Right lobe of liver (tissue), 6 donors: ENCODE measurements around the gene CRK. TPM values are rescaled to one million over a fixed set of nuclear protein-coding genes. Genes with fewer than 3 reads are reported as not detected.
A peak's percentile ranks its signal among the peaks of the same experiment; 100 is the strongest.

Source experiments
- ATAC-seq, 4 donors: fragments of 200-7000 bp; cut with Tn5 transposase; one replicate each; pipeline ENCODE4 v1.9.1; 2020; ENCODE audit warnings: mild to moderate bottlenecking in 4 of 4, moderate library complexity in 4 of 4
- DNase-seq, 3 donors: peaks; one replicate each; pipeline ENCODE4 v3.0.0-alpha.2; 2020
- H3K27ac ChIP-seq, 3 donors: fragments of 200-600 bp; one replicate each; pipeline ENCODE4 v1.8.0; 2022
- H3K27me3 ChIP-seq, 2 donors: fragments of 200-600 bp; one replicate each; pipeline ENCODE4 v1.8.0; 2022
- H3K36me3 ChIP-seq, 4 donors: fragments of 200-600 bp; sonication (generic) in 1 of 4; one replicate each; pipeline versions ENCODE4 v1.5.1 to v1.8.0; 2017 to 2022; ENCODE audit warnings: control low read depth in 1 of 4
- H3K4me1 ChIP-seq, 4 donors: fragments of 200-600 bp; sonication (generic) in 1 of 4; one replicate each; pipeline versions ENCODE4 v1.5.1 to v1.8.0; 2017 to 2022; ENCODE audit warnings: control low read depth in 1 of 4
- H3K4me3 ChIP-seq, 3 donors: fragments of 200-600 bp; one replicate each; pipeline ENCODE4 v1.8.0; 2022
- H3K9me3 ChIP-seq, 4 donors: fragments of 200-600 bp; sonication (generic) in 1 of 4; one replicate each; pipeline versions ENCODE4 v1.5.1 to v1.8.0; 2017 to 2022; ENCODE audit warnings: control low read depth in 1 of 4
- POLR2A ChIP-seq: fragments of 450-650 bp; IDR thresholded peaks from one replicate; pipeline ENCODE4 v1.6.1; 2017; ENCODE audit warnings: antibody characterized with exemption, mild to moderate bottlenecking
- WGBS: methylation state at CpG from one replicate; pipeline ENCODE4 v1.1.6; 2018; ENCODE audit warnings: low coverage, low lambda C conversion rate; ENCODE audit not compliant: insufficient coverage; ENCODE audit errors: missing lambda C conversion rate; 5-methylcytosine and 5-hydroxymethylcytosine counted together
- intact Hi-C, 2 donors: fragments of 100-400 bp; cut with DNase I; formaldehyde crosslinking; loops; one replicate each; pipeline versions ENCODE4 v1.11.2 to v1.14.1; 2022
- total RNA-seq, 6 experiments: library from RNA; depleted of rRNA in 2 of 6; stranded (reverse); fragments of >200 nt in 2 of 6; fragmentation: NEBNext Ultra II Directional in 3 of 6; extraction: Animal tissue kit (Norgen Biotek cat#: 25700) in 3 of 6; gene quantifications; one replicate each; pipeline versions ENCODE4 v1.1.0 to v1.2.4, GENCODE V29; 2016 to 2023
- TF ChIP-seq, protein P1 (sequence below), 4 donors: fragments of 200-600 bp in 3 of 4; fragments of 450-650 bp in 1 of 4; IDR thresholded peaks; one replicate each; pipeline versions ENCODE4 v1.5.1 to v1.8.0; 2016 to 2022; ENCODE audit warnings: antibody characterized with exemption in 4 of 4, mild to moderate bottlenecking in 2 of 4
- donor health status: DM: no; HTN: yes; CAD: no.
- donor health status: DM: no; HTN: no; CAD: no.
- donor health status: DM: no; HTN: no; CAD: no.
- donor health status: DM: no; HTN: yes; CAD: no.
- donor health status: DM: no; HTN: yes; CAD: no.

CRK gene
- total RNA-seq, 6 experiments from 2014 or later: 33.9 to 58.6 (median 47.6) TPM

DNA sequence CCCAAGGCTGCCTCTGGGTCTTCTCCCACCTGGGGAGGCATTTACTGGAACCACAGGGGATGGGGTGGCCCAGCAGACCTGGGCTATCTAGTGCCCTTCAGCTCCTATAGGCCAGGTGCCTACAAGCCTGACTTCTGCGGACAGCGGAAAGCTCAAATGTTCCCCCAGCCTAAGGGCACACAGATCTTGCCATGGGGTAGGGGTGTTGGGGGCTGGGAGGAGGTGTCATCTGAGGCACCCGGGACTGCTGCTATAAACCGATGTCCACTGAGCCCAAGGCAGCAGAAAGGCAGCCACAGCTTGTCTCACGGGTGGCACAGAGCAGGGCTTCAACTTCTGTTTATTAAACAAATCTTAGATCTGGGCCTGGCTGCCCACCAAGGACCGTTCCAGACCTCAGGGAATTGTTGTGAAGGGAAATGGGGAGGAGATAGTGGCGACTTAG, 32.8 kb upstream of the CRK start:
- H3K4me3 ChIP-seq: peak overlapping the region; percentile 43 to 67 (median 58)
- peak overlapping the region; percentile 76 to 87 (median 83) for H3K27ac ChIP-seq
- no peaks in the 10 kb centered on the region for H3K36me3 ChIP-seq
- no peak for ATAC-seq
- WGBS: 52% methylated on average over 3 of the region's 7 CpGs
- TF ChIP-seq POLR2A: no peak
- TF ChIP-seq, protein P1, sequence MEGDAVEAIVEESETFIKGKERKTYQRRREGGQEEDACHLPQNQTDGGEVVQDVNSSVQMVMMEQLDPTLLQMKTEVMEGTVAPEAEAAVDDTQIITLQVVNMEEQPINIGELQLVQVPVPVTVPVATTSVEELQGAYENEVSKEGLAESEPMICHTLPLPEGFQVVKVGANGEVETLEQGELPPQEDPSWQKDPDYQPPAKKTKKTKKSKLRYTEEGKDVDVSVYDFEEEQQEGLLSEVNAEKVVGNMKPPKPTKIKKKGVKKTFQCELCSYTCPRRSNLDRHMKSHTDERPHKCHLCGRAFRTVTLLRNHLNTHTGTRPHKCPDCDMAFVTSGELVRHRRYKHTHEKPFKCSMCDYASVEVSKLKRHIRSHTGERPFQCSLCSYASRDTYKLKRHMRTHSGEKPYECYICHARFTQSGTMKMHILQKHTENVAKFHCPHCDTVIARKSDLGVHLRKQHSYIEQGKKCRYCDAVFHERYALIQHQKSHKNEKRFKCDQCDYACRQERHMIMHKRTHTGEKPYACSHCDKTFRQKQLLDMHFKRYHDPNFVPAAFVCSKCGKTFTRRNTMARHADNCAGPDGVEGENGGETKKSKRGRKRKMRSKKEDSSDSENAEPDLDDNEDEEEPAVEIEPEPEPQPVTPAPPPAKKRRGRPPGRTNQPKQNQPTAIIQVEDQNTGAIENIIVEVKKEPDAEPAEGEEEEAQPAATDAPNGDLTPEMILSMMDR (IDR thresholded peaks at IDR 0.05): no peak
- DNase-seq: no peak
- H3K4me1 ChIP-seq: peaks cover 0 to 28% (median 12%) of the 10 kb centered on the region in 4 donors
- intact Hi-C loops: no loop called here
- H3K27me3 ChIP-seq: no peaks in the 10 kb centered on the region
- no peaks in the 10 kb centered on the region for H3K9me3 ChIP-seq

DNA sequence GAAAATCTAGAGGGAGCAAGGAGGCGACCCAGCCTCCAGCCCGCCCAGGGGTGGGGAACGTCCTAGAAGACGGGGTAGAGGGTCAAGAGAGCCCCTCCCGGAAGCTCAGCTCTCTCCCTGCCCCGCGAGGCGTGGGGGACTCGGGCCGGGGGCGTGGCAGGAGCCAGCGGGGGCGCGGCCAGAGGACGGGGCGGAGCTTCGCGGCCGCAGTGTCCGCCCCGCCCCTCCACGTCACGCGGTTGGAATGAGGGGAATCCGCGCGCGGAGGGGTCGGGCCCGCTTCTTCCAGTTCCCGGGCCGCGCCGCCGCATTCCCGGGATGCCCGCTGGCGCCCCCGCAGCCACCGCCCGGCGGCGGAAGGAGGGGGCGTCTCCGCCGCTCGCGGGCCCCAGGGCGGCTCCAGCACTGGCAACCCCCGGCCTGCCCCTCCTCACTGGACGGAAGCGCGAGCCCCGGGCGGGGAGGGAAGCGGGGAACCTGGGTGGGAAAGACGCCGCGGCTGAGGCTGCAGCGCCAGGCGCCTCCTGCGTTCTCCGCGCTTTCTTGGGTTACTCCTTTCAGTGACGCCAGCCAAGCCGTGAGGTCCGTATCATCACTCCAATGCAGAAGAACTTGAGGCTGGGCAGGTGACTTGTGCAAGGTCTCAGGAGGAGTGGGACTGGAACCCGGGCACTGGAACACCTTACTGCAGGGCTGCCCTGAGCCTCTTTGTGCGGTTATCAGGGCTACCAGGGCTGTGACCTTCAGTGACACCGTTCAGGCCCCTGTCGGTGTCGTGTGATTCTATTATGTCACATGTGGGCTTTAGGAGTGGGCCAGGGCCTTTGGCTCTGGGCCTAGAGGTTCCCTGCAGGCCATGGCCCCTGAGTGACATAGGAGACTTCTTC, 32.1 kb upstream of the CRK start:
- peaks cover 0 to 28% (median 12%) of the 10 kb centered on the region in 4 donors for H3K4me1 ChIP-seq
- ATAC-seq (peak; percentile 60 to 70 (median 66)), DNase-seq (peak; percentile 86 to 90 (median 87))
- WGBS: 1% methylated on average over 26 of the region's 72 CpGs
- intact Hi-C loops: no loop called here
- no peaks in the 10 kb centered on the region for H3K27me3 ChIP-seq
- TF ChIP-seq, protein P1 (IDR thresholded peaks at IDR 0.05): no peak
- peak; percentile 66 for TF ChIP-seq POLR2A
- H3K9me3 ChIP-seq: no peaks in the 10 kb centered on the region
- no peaks in the 10 kb centered on the region for H3K36me3 ChIP-seq
- H3K4me3 ChIP-seq: peak overlapping the region; percentile 43 to 67 (median 58)
- peak overlapping the region; percentile 76 to 87 (median 83) for H3K27ac ChIP-seq

DNA sequence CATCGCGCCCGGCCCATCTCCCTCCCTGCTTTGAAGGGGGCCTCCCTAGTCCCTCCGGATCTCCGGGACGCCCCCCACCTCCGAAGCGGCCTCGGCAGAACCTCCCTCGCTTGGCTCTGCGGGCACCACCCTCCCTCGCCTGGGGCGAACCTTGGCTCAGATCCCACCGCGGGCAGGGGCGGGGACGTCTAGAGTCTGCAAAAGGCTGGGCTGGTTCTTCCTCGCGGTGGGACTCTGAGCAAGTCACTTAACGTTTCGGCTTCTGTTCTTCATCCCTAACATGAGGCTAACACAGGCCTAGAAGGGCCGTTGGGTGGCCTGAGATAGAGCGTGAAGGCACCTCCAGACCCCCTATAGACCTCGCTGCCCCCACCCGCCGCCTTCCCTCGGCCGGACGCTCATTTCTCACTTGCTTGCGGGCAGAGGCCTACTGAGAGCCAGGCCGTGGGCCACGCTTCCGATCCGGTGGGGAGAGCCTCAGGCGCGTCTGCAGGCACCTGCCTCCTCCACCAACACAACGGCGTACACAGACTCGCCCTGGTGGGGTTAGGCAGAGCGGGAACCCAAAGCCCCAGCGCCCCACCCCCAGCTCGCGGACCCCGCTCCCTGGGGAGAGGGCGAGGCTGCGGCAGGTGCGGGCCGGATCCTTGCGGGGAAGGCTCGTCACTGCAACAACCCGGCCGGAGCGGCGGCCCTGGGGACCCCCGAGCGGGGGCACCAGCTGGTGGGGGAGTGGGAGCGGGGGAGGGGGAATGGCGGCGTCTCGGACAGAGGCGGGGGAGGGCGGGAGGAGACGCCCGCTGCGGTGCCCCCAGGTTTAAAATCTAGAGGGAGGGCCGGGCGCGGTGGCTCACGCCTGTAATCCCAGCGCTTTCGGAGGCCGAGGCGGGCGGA, 31.0 kb upstream of the CRK start:
- peak in 2 of 3 donors; percentile 60 to 73 for DNase-seq
- intact Hi-C loops: no loop called here
- WGBS: 46% methylated on average over 11 of the region's 74 CpGs

More for the DNA sequence above, 31.0 kb upstream of the CRK start:
- Histone ChIP-seq H3K27ac (peak overlapping the region; percentile 46 to 83 (median 77)), H3K4me1 (peaks cover 0 to 28% (median 12%) of the 10 kb centered on the region in 4 donors), H3K27me3 (no peaks in the 10 kb centered on the region), H3K36me3 (no peaks in the 10 kb centered on the region), H3K4me3 (peak overlapping the region; percentile 43 to 67 (median 58)), H3K9me3 (no peaks in the 10 kb centered on the region)
- TF ChIP-seq, protein P1 (IDR thresholded peaks at IDR 0.05): no peak
- no peak for TF ChIP-seq POLR2A
- no peak for ATAC-seq
